ENCODE measurements around the gene ANKRD10.

ANKRD10 gene

GRCh38 chr13:110894086-110894485, 20.8 kb downstream of the ANKRD10 start:
- no peak for TF ChIP-seq REST (IDR thresholded peaks at IDR 0.05; ENCODE audit: low read depth)
- TF ChIP-seq TEAD4 (IDR thresholded peaks at IDR 0.05): no peak

GRCh38 chr13:110893571-110893970, 21.3 kb downstream of the ANKRD10 start:
- TF ChIP-seq YY1 (IDR thresholded peaks at IDR 0.05; ENCODE audit: low read depth) (no peak), TCF12 (IDR thresholded peaks at IDR 0.05; ENCODE audit: low read depth) (no peak), USF1 (IDR thresholded peaks at IDR 0.05) (no peak), EP300 (IDR thresholded peaks at IDR 0.05; ENCODE audit: borderline replicate concordance) (no peak), RAD21 (IDR thresholded peaks at IDR 0.05; ENCODE audit: low read depth) (no peak), CREB1 (IDR thresholded peaks at IDR 0.05; ENCODE audit: low read depth) (no peak), TEAD4 (IDR thresholded peaks at IDR 0.05) (no peak), MAX (IDR thresholded peaks at IDR 0.05) (no peak), EGR1 (IDR thresholded peaks at IDR 0.05) (no peak), CEBPB (IDR thresholded peaks at IDR 0.05) (no peak), NFIC (IDR thresholded peaks at IDR 0.05) (no peak), ZBTB7A (IDR thresholded peaks at IDR 0.05; ENCODE audit: low read depth) (no peak), REST (IDR thresholded peaks at IDR 0.05; ENCODE audit: low read depth) (no peak), FOXM1 (IDR thresholded peaks at IDR 0.05; ENCODE audit: borderline replicate concordance, low read depth) (no peak), TAF1 (IDR thresholded peaks at IDR 0.05; ENCODE audit: low read depth) (no peak)

- TF ChIP-seq TAF1 (IDR thresholded peaks at IDR 0.05; ENCODE audit: low read depth) (no peak), USF1 (IDR thresholded peaks at IDR 0.05) (no peak), EP300 (IDR thresholded peaks at IDR 0.05; ENCODE audit: borderline replicate concordance) (no peak), NFIC (IDR thresholded peaks at IDR 0.05) (no peak), MAX (IDR thresholded peaks at IDR 0.05) (no peak), CREB1 (IDR thresholded peaks at IDR 0.05; ENCODE audit: low read depth) (no peak), FOXM1 (IDR thresholded peaks at IDR 0.05; ENCODE audit: borderline replicate concordance, low read depth) (no peak), EGR1 (IDR thresholded peaks at IDR 0.05) (no peak), RAD21 (IDR thresholded peaks at IDR 0.05; ENCODE audit: low read depth) (no peak), TEAD4 (IDR thresholded peaks at IDR 0.05) (no peak), YY1 (IDR thresholded peaks at IDR 0.05; ENCODE audit: low read depth) (no peak), TCF12 (IDR thresholded peaks at IDR 0.05; ENCODE audit: low read depth) (no peak), ZBTB7A (IDR thresholded peaks at IDR 0.05; ENCODE audit: low read depth) (no peak), REST (IDR thresholded peaks at IDR 0.05; ENCODE audit: low read depth) (no peak), CEBPB (IDR thresholded peaks at IDR 0.05) (no peak)
Observed at GRCh38 chr13:110890279-110891165, 24.3 kb downstream of the ANKRD10 start.

GRCh38 chr13:110888390-110888789, 26.5 kb downstream of the ANKRD10 start:
- TF ChIP-seq USF1 (IDR thresholded peaks at IDR 0.05) (no peak), FOXM1 (IDR thresholded peaks at IDR 0.05; ENCODE audit: borderline replicate concordance, low read depth) (no peak), EGR1 (IDR thresholded peaks at IDR 0.05) (no peak), TEAD4 (IDR thresholded peaks at IDR 0.05) (no peak), NFIC (IDR thresholded peaks at IDR 0.05) (no peak), YY1 (IDR thresholded peaks at IDR 0.05; ENCODE audit: low read depth) (no peak), REST (IDR thresholded peaks at IDR 0.05; ENCODE audit: low read depth) (no peak), TAF1 (IDR thresholded peaks at IDR 0.05; ENCODE audit: low read depth) (no peak), RAD21 (IDR thresholded peaks at IDR 0.05; ENCODE audit: low read depth) (no peak), CEBPB (IDR thresholded peaks at IDR 0.05) (no peak), MAX (IDR thresholded peaks at IDR 0.05) (no peak), EP300 (IDR thresholded peaks at IDR 0.05; ENCODE audit: borderline replicate concordance) (no peak), CREB1 (IDR thresholded peaks at IDR 0.05; ENCODE audit: low read depth) (no peak), ZBTB7A (IDR thresholded peaks at IDR 0.05; ENCODE audit: low read depth) (no peak), TCF12 (IDR thresholded peaks at IDR 0.05; ENCODE audit: low read depth) (no peak)
